ENCODE results near the gene HK3. TPM values are rescaled to one million over a fixed set of nuclear protein-coding genes. Genes with fewer than 3 reads are reported as not detected.

HK3 gene
- total RNA-seq, 1 experiment from 2014 or later: not detected

DNA sequence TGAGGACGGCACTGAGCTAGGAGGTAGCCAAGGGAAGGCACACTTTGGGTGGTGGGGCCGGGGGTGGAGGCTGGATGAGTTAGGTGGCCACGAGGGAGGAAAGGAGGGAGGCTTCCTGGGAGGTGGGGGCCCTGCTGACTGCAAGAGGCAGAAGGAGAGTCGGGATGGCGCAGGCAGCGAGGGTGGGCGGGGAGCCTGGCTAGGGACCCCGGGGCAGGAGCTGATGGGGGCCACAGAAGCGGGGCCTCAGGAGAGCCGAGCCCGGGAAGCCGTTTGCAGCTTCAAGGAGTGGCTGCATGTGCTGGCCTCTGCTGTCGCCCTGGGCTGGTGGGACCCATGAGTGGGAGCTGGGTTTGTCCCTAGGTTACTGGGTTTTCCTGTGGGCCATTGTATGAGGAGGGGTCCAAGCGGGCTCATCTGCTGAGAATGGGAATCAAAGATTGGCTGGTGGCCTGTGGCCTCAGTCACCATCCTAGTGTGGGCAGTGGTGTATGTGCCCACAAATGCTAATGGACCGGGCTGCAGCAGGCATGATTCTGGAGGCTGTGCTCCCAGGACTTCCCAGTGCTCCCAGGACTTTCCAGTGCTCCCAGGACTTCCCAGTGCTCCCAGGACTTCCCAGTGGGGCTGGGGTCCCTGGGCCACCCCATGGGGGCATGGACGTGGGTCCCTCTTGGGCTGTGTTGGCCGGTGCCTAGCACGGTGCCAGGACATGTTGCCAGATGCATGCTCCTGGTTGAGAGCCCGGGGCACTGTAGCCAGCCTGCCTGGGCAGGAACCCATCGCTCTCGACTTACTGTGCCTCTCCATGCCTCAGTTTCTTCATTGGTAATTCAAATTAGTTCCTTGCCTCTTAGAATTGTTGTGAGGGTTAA, 48.5 kb downstream of the HK3 start:
- Histone ChIP-seq H3K36me3 (no peaks in the 10 kb centered on the region), H3K4me3 (no peak overlapping the region), H3K9me3 (replicated peaks) (no peaks in the 10 kb centered on the region), H3K4me1 (replicated peaks) (no peaks in the 10 kb centered on the region), H3K27ac (no peak overlapping the region), H3K27me3 (replicated peaks) (peaks cover 93% of the 10 kb centered on the region)
- DNase-seq (ENCODE audit: low read depth in 1 of 2, low spot score in 2 of 2): no peak

DNA sequence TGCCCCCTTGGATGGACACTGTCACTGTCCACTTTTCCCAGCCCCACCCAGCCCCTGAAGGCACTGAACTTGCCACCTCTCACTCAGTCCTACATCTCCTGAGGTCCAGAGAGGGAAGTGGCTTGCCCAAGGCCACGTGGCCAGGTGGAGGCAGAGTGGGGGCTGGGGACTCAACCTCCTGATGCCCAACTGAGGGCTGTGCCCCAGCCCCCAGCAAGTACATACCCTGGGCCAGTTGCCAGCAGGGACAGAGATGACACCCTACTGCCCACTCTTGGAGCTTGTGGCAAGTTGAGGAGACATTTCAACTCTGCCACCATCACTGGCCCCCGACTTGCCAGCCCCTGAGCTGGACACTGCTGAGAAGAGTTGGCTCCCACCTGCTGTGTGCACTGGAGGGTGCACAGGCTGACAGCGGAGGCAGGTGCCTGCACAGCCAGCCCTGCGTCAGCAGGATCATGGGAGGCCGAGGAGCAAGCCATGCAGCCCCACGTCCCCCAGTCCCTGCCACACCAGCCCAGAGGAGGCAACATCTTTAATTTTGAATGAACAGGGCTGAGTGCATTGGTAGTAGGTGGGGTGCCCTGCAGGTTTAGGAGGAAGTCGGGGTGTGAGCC, 49.4 kb downstream of the HK3 start:
- Histone ChIP-seq H3K27me3 (replicated peaks) (peaks cover 95% of the 10 kb centered on the region), H3K27ac (no peak overlapping the region), H3K4me3 (no peak overlapping the region)

DNA sequence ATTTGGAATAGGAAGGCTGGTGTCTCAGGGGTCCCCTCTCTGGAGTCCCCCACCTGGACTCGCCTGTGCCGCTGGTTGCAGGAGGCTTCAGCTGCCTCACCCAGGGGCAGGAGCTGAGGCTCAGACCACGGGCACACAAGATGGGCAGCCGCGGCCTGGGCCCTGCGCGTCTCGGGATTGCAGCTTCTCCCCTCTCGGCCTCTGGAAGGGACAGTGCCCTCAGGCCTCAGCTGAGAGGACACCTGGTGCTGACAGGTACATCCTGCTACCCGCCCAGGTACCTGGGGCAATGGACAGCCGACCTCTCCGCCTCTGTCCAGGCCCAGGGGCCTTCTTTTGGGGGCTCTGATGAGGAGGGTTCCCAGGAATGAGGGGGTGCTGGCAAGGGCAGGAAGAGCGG, 50.5 kb downstream of the HK3 start:
- no peak overlapping the region for H3K4me3 ChIP-seq
- no peaks in the 10 kb centered on the region; the same call in 1 of the 2 replicates for H3K9me3 ChIP-seq (replicated peaks)
- DNase-seq (ENCODE audit: low read depth in 1 of 2, low spot score in 2 of 2): no peak
- no peaks in the 10 kb centered on the region; the same call in 1 of the 2 replicates for H3K4me1 ChIP-seq (replicated peaks)
- H3K27ac ChIP-seq: no peak overlapping the region
- peaks cover 95% of the 10 kb centered on the region for H3K27me3 ChIP-seq (replicated peaks)
- no peaks in the 10 kb centered on the region for H3K36me3 ChIP-seq

More for the DNA sequence above, 49.4 kb downstream of the HK3 start:
- no peaks in the 10 kb centered on the region; the same call in 1 of the 2 replicates for H3K9me3 ChIP-seq (replicated peaks)
- no peaks in the 10 kb centered on the region for H3K36me3 ChIP-seq
- no peak for DNase-seq (ENCODE audit: low read depth in 1 of 2, low spot score in 2 of 2)
- no peaks in the 10 kb centered on the region; the same call in 1 of the 2 replicates for H3K4me1 ChIP-seq (replicated peaks)

DNA sequence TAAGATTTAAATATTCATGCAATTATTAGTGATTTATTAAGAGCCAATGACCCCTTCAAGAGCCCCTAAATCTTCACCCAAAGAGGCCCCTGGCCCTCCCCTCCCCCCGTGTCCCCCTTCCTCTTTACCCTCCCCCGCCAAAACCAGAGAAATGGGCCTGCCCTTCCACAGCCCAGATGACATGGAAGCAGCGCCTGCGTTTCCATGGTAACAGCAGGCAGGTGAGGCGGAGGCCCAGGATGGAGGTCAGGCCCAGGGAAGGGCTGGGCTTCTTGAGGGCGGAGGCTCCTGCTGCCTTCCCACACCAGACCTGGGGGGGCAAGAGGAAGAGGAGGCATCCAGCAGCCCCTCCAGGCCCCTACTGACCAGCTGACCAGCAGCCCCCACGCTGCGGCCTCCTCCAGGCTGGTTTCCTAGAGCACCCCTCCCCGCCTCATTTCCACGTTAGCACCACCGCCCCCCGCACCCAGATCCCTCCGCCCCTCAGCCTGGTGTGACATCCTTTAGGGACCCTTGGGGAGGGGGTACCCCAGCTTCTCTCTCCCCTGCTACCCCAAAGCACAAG, 51.3 kb downstream of the HK3 start:
- DNase-seq (ENCODE audit: low read depth in 1 of 2, low spot score in 2 of 2): no peak
- H3K36me3 ChIP-seq: no peaks in the 10 kb centered on the region
- H3K4me3 ChIP-seq: no peak overlapping the region
- no peaks in the 10 kb centered on the region; the same call in 1 of the 2 replicates for H3K9me3 ChIP-seq (replicated peaks)
- peaks cover 95% of the 10 kb centered on the region for H3K27me3 ChIP-seq (replicated peaks)
- no peak overlapping the region for H3K27ac ChIP-seq
- no peaks in the 10 kb centered on the region; the same call in 1 of the 2 replicates for H3K4me1 ChIP-seq (replicated peaks)

DNA sequence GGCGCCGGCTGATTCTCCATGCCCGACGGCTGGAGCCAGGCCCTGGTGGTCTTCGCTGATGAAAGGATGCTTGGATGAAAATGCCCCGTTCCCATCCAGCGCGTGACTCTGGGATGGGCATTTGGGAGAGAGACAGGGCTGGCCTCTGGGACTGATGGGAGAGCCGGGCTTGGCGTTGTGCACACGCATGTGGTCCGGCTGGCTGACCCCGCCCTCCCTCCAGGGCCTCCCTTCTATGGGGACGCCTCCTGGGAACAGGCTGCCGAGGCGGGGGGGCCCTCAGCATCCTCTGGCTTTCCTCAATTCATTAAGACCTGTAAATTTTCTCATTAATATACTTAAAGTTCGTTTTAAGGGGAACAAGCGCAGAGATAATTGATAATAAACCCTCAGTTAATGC, 52.0 kb downstream of the HK3 start:
- H3K27ac ChIP-seq: no peak overlapping the region
- H3K27me3 ChIP-seq (replicated peaks): peaks cover 95% of the 10 kb centered on the region
- no peak for DNase-seq (ENCODE audit: low read depth in 1 of 2, low spot score in 2 of 2)

DNA sequence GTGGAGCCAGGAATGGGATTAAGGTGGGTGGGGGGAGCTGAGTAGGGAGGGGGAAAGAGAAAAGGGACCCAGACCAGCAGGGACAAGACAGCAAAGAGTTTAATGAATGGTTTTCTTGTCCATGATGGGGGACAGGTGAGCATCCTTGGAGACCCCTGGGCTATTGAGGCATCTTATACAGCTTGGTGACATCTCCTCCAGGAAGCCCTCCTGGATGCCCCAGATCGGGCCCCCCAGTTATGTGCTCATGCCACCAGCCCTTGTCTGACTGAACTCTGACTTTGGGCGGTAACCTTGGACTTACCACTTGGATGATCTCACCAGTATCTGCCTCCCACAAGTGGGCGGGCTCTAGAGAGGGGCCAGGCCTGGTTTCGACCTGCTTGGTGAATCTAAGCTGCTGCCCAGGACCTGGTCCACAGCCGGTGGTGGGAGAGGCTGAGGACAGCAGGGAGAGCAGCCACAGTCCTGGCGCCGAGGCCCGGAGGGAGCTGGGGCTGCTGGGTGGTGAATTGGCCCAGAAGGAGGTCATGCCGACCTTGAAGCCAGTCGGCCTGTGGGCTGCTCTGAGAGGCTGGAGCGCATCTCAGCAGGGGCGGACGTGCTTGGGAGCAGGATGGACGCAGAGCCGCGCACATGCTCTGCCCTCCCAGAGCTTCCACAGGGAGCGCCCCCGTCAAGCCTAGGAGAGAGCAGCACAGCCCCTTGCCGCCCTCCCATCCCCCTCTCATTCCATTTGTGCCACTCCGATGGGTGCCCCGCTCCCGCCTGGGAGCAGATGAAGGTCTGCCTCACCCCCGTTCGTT, 52.6 kb downstream of the HK3 start:
- no peak overlapping the region for H3K4me3 ChIP-seq
- peaks cover 94% of the 10 kb centered on the region for H3K27me3 ChIP-seq (replicated peaks)
- DNase-seq (ENCODE audit: low read depth in 1 of 2, low spot score in 2 of 2): no peak
- H3K9me3 ChIP-seq (replicated peaks): no peaks in the 10 kb centered on the region; the same call in 1 of the 2 replicates
- H3K4me1 ChIP-seq (replicated peaks): no peaks in the 10 kb centered on the region; the same call in 1 of the 2 replicates
- H3K36me3 ChIP-seq: no peaks in the 10 kb centered on the region
- H3K27ac ChIP-seq: no peak overlapping the region

More for the DNA sequence above, 52.0 kb downstream of the HK3 start:
- no peak overlapping the region for H3K4me3 ChIP-seq
- H3K4me1 ChIP-seq (replicated peaks): no peaks in the 10 kb centered on the region; the same call in 1 of the 2 replicates
- H3K9me3 ChIP-seq (replicated peaks): no peaks in the 10 kb centered on the region; the same call in 1 of the 2 replicates
- no peaks in the 10 kb centered on the region for H3K36me3 ChIP-seq

DNA sequence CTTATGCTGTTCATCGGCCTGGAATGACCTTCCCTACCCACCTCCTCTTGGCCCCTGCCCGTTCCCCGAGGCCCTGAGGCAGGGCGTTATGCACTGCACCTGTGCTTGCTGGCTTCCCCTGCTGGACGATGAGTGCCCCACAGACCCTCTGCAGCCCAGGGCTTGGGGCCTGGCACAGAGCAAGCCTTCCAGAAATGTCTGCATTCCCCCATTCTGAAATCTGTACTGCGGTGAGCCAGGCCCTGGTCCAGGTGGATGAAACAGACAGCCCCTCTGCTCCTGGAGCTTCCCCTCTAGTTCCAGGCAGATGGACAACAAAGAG, 53.8 kb downstream of the HK3 start:
- Histone ChIP-seq H3K27ac (no peak overlapping the region), H3K4me3 (no peak overlapping the region), H3K27me3 (replicated peaks) (peaks cover 94% of the 10 kb centered on the region), H3K9me3 (replicated peaks) (no peaks in the 10 kb centered on the region; the same call in 1 of the 2 replicates), H3K4me1 (replicated peaks) (no peaks in the 10 kb centered on the region; the same call in 1 of the 2 replicates), H3K36me3 (no peaks in the 10 kb centered on the region)
- no peak for DNase-seq (ENCODE audit: low read depth in 1 of 2, low spot score in 2 of 2)

DNA sequence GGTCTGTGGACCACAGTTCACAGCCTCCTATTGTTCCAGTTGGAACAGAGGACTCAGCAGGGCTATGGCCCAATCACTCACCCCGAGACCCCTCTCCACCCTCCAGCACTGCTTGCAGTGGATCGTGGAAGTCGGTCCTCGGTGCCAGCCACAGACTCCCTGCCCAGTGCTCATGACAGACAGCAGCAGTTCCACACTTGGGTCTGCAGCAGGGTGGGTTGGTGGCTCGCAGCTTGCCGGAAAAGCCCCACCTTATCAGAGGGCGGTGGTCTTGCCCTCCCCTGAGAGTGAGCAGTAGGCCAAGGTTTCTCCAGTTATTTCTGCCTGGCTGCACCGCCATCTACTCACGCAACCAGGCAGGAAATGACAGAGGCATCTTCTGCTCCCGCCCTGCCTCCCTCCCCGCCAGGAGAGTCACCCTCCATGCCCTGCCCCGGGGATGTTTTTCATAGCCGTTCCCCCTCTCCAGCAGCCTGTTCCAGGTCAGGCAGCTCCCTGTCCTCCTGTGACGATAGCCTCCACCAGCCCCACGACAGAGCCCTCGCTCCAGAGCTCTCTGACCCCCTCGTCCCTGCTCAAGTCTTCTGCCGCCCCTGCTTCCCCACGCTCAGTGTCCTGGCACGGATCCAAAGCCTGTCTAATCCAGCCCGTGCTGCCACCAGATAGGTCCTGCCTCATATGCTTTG, 54.3 kb downstream of the HK3 start:
- Histone ChIP-seq H3K27me3 (replicated peaks) (peaks cover 89% of the 10 kb centered on the region), H3K9me3 (replicated peaks) (no peaks in the 10 kb centered on the region; the same call in 1 of the 2 replicates), H3K27ac (no peak overlapping the region), H3K4me3 (no peak overlapping the region), H3K4me1 (replicated peaks) (no peaks in the 10 kb centered on the region; the same call in 1 of the 2 replicates), H3K36me3 (no peaks in the 10 kb centered on the region)
- DNase-seq (ENCODE audit: low read depth in 1 of 2, low spot score in 2 of 2): no peak

DNA sequence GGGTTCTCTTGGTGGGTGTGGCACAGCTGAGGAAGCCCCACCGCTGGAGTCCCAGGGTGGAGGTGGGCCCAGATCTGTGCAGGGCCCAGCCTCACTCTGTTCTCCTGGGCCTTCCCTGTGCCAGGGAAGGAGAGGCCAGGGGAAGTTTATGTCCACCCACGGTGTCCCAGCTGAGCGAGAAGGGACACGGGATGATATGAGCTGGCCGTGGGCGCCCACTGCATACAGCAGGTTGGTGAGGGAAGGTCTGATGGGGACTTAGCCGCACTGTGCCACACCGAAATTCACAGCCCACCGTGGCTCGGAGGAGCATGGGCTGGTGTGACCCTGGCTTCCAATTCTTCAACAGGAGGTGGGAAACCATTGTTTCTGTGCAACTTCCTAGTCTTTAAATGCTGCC, 54.9 kb downstream of the HK3 start:
- Histone ChIP-seq H3K9me3 (replicated peaks) (no peaks in the 10 kb centered on the region; the same call in 1 of the 2 replicates), H3K27ac (no peak overlapping the region)
- DNase-seq (ENCODE audit: low read depth in 1 of 2, low spot score in 2 of 2): no peak

DNA sequence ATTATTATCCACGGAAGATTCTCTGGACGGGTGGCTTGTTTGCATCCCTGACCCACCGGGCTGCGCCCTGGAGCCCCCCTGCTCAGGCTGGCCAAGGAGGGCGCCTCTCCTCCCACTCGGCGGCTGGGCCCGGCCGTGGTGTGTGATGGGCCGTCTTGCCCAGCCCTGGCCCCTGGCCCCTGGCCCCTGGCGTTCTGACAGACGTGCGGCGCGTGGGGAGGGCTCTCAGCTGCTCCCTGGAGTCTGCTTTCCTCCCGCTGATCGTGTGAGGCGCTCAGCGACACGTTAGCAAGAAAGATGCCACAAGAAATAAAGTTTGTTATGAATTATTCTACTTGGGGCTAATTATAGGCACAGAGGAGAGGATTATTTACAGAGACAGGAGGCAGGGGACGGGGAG, 55.5 kb downstream of the HK3 start:
- DNase-seq (ENCODE audit: low read depth in 1 of 2, low spot score in 2 of 2): no peak
- Histone ChIP-seq H3K27ac (no peak overlapping the region), H3K4me1 (replicated peaks) (no peaks in the 10 kb centered on the region; the same call in 1 of the 2 replicates), H3K36me3 (no peaks in the 10 kb centered on the region), H3K27me3 (replicated peaks) (peaks cover 77% of the 10 kb centered on the region), H3K4me3 (no peak overlapping the region), H3K9me3 (replicated peaks) (no peaks in the 10 kb centered on the region; the same call in 1 of the 2 replicates)

More for the DNA sequence above, 54.9 kb downstream of the HK3 start:
- Histone ChIP-seq H3K36me3 (no peaks in the 10 kb centered on the region), H3K4me1 (replicated peaks) (no peaks in the 10 kb centered on the region; the same call in 1 of the 2 replicates), H3K4me3 (no peak overlapping the region), H3K27me3 (replicated peaks) (peaks cover 83% of the 10 kb centered on the region)

DNA sequence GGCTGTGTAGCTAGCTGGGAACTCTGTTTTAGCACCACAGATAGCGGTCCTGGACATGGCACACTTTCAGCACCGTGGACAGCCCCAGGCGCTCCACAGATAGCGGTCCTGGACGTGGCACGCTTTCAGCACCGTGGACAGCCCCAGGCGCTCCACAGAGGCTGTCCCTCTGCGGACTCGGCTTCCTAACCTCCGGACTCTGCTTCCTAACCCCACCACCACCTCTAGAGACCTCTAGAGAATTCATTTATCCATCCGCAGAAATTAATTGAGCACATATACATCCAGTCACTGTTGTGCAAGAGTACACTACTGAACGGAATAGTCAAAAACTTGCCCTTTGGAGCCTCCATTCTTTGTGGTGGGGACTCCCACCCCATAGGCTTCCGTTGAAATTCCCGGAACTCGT, 61.4 kb downstream of the HK3 start:
- Histone ChIP-seq H3K4me3 (no peak overlapping the region), H3K36me3 (no peaks in the 10 kb centered on the region), H3K9me3 (replicated peaks) (no peaks in the 10 kb centered on the region), H3K4me1 (replicated peaks) (no peaks in the 10 kb centered on the region), H3K27me3 (replicated peaks) (peaks cover 34% of the 10 kb centered on the region), H3K27ac (no peak overlapping the region)
- DNase-seq (ENCODE audit: low read depth in 1 of 2, low spot score in 2 of 2): peak; percentile 54 to 95

DNA sequence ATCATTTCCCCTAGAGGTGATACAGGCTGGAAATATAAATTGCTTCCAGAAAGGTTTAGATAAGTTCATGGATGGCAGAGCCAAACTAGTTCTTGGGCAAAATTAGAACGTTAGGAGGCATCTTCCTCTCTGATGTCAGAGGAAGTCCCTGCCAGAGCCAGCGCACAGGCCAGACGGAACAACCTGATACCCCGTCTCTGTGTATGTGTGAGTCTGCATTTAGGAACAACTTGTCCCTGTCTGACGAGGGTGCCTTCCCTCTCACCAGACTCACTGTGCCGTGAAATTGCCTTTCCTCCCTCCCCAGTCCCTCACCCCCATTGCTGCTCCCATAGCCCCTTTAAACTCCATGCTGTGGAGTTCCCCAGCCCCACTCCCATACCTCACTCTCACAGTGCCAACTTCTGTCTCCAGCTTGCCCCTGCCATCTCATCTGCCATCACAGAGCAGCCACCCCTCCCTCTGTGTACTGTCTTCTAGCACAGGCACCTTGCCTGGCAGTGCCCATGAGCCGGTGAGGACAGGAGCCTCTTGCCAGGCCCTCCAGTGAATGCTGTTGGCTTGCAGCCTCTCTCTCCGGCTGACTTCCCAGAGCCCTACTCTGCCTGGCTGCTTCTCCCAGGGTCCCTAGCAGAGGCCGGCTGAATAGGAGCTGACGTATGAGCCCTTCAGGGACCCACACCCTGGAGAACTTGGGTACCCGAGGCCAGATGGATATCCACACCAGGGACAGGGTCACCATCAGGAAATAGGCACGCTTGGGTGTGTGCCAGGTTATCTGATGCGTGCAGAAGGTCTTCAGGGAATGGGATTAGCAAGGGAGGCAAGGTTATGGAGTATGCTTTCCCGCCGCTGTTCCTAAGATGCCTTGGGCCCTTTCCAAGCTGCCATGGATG, 62.1 kb downstream of the HK3 start:
- no peaks in the 10 kb centered on the region for H3K4me1 ChIP-seq (replicated peaks)
- no peaks in the 10 kb centered on the region for H3K9me3 ChIP-seq (replicated peaks)
- no peak for DNase-seq (ENCODE audit: low read depth in 1 of 2, low spot score in 2 of 2)
- H3K36me3 ChIP-seq: no peaks in the 10 kb centered on the region
- H3K4me3 ChIP-seq: no peak overlapping the region
- H3K27ac ChIP-seq: no peak overlapping the region
- peaks cover 34% of the 10 kb centered on the region for H3K27me3 ChIP-seq (replicated peaks)
